PFSK-1 (cell line): ENCODE data around the gene FBXW4.

Experiments
- FOXP2 ChIP-seq: optimal IDR thresholded peaks from 2 replicates; pipeline ENCODE3; 2011; ENCODE audit warnings: borderline replicate concordance, control low read depth, inconsistent platforms; ENCODE audit not compliant: insufficient read depth; ENCODE audit errors: extremely low read length, extremely low read depth
- POLR2AphosphoS5 ChIP-seq: IDR thresholded peaks from 2 replicates; pipeline ENCODE4 v1.6.1; 2012; ENCODE audit warnings: low read depth, mild to moderate bottlenecking, control low read depth, low read length, moderate library complexity
- REST ChIP-seq, 2 experiments: IDR thresholded peaks; 2 replicates each; pipeline versions ENCODE4 v1.6.1 to v1.8.0; 2011 to 2012; ENCODE audit warnings: low read depth in 2 of 2, low read length in 2 of 2, control low read depth in 1 of 2, inconsistent platforms in 1 of 2, mild to moderate bottlenecking in 1 of 2, moderate library complexity in 1 of 2; ENCODE audit not compliant: insufficient read depth in 1 of 2
- SIN3A ChIP-seq: IDR thresholded peaks from 2 replicates; pipeline ENCODE4 v1.6.1; 2012; ENCODE audit warnings: mild to moderate bottlenecking, low read length, moderate library complexity, borderline replicate concordance; ENCODE audit not compliant: insufficient read depth
- TAF1 ChIP-seq: IDR thresholded peaks from 2 replicates; pipeline ENCODE4 v1.6.1; 2012; ENCODE audit warnings: low read length, control low read depth, borderline replicate concordance; ENCODE audit not compliant: insufficient read depth

GRCh38 chr10:101563007-101563406 is 132.0 kb downstream of the FBXW4 start:
- no peak for TF ChIP-seq REST (IDR thresholded peaks at IDR 0.05; ENCODE audit: insufficient read depth in 1 of 2, low read depth in 2 of 2, low read length in 2 of 2)
- no peak for TF ChIP-seq POLR2AphosphoS5
- no peak for TF ChIP-seq SIN3A
- TF ChIP-seq TAF1: no peak
- no peak for TF ChIP-seq FOXP2
